Endothelial cell of umbilical vein (primary cell): ENCODE data around the gene DYNC2H1. TPM values are rescaled to one million over a fixed set of nuclear protein-coding genes. Genes with fewer than 3 reads are reported as not detected.
A peak's percentile ranks its signal among the peaks of the same experiment; 100 is the strongest.

Source experiments
- Bru-seq: library from RNA; stranded (reverse); fragments of 400-500 nt; gene quantifications from one replicate; lab custom pipeline; 2021; lab: Mats Ljungman, UMichigan
- BruChase-seq, 2 experiments: library from RNA; stranded (reverse); fragments of 400-500 nt; gene quantifications; one replicate each; lab custom pipeline; 2021; lab: Mats Ljungman, UMichigan
- BruUV-seq: library from RNA; stranded (reverse); fragments of 400-500 nt; replicated peaks from 2 replicates; lab custom pipeline; 2021; lab: Mats Ljungman, UMichigan
- CTCF ChIA-PET: fragments of 300-600, 350-600 bp; sonication (Branson Sonifier 250); formaldehyde crosslinking; loops from one replicate; lab custom pipeline; 2021; ENCODE audit warnings: antibody characterized with exemption, inconsistent platforms; lab: Charles Lee
- POLR2A ChIA-PET: fragments of 300-600, 350-600 bp; sonication (Branson Sonifier 250); formaldehyde crosslinking; loops from one replicate; lab custom pipeline; 2021; ENCODE audit warnings: antibody characterized with exemption, inconsistent platforms; lab: Charles Lee
- DNase-seq: peaks from one replicate; pipeline ENCODE4 v3.0.0-alpha.2; 2011; ENCODE audit warnings: low read depth, low spot score
- FAIRE-seq: peaks from 2 replicates; lab custom pipeline; 2011; peaks lifted over from hg19 to GRCh38; lab: Jason Lieb, UNC
- H2AFZ ChIP-seq: 2 replicates; pipeline ENCODE4 v1.6.0; 2012; ENCODE audit warnings: low read depth, low read length, control low read depth, inconsistent platforms
- H3K27ac ChIP-seq: 2 replicates; pipeline ENCODE4 v1.5.1; 2011; ENCODE audit warnings: low read depth, mild to moderate bottlenecking, control low read depth, low read length, moderate library complexity; ENCODE audit not compliant: insufficient read depth
- H3K27me3 ChIP-seq, 2 experiments: 2 replicates each; pipeline versions ENCODE4 v1.6.0 to v1.6.1; 2011; ENCODE audit warnings: low read length in 2 of 2, mixed read lengths in 1 of 2; ENCODE audit not compliant: control insufficient read depth in 2 of 2, insufficient read depth in 2 of 2
- H3K36me3 ChIP-seq, 2 experiments: 2 replicates in 1 of 2; 3 replicates in 1 of 2; pipeline ENCODE4 v1.5.1; 2011; ENCODE audit warnings: low read length in 2 of 2, mild to moderate bottlenecking in 1 of 2, moderate library complexity in 1 of 2; ENCODE audit not compliant: control insufficient read depth in 2 of 2, insufficient read depth in 2 of 2; ENCODE audit errors: extremely low read depth in 1 of 2
- H3K4me1 ChIP-seq: 3 replicates; pipeline ENCODE4 v1.5.1; 2011; ENCODE audit warnings: mild to moderate bottlenecking, low read length; ENCODE audit not compliant: control insufficient read depth, insufficient read depth; ENCODE audit errors: extremely low read depth
- H3K4me2 ChIP-seq: 2 replicates; pipeline ENCODE4 v1.6.1; 2011; ENCODE audit warnings: low read length, control low read depth, mixed read lengths; ENCODE audit not compliant: insufficient read depth
- H3K4me3 ChIP-seq, 3 experiments: fragments of 200-600 bp in 1 of 3; sonication (generic), shearing (Covaris generic) in 1 of 3; replicated peaks in 1 of 3; 2 replicates each; pipeline ENCODE4 v1.5.1; 2011 to 2016; ENCODE audit warnings: control low read depth in 3 of 3, low read length in 3 of 3, mild to moderate bottlenecking in 2 of 3, inconsistent platforms in 1 of 3, low read depth in 1 of 3, moderate library complexity in 1 of 3; ENCODE audit not compliant: insufficient read depth in 1 of 3
- H3K79me2 ChIP-seq: 2 replicates; pipeline ENCODE4 v1.6.0; 2012; ENCODE audit warnings: low read length, inconsistent platforms; ENCODE audit not compliant: control insufficient read depth, insufficient read depth
- H3K9ac ChIP-seq: replicated peaks from 2 replicates; pipeline ENCODE3; 2011; ENCODE audit warnings: low read length, control low read depth; ENCODE audit not compliant: insufficient read depth; ENCODE audit errors: extremely low read depth
- H3K9me1 ChIP-seq: replicated peaks from 3 replicates; pipeline ENCODE4 v1.6.0; 2011; ENCODE audit warnings: mild to moderate bottlenecking, low read length; ENCODE audit not compliant: control insufficient read depth, insufficient read depth; ENCODE audit errors: extremely low read depth
- H3K9me3 ChIP-seq: replicated peaks from 2 replicates; pipeline ENCODE4 v1.5.1; 2012; ENCODE audit warnings: low read length, inconsistent platforms; ENCODE audit not compliant: control insufficient read depth, insufficient read depth
- H4K20me1 ChIP-seq: replicated peaks from 2 replicates; pipeline ENCODE3; 2011; ENCODE audit warnings: mild to moderate bottlenecking, low read length; ENCODE audit not compliant: control insufficient read depth, insufficient read depth; ENCODE audit errors: extremely low read depth
- CTCF ChIP-seq, 2 donors: IDR thresholded peaks; 1 replicate in 1 of 2; 2 replicates in 1 of 2; pipeline ENCODE4 v1.5.1; 2011; ENCODE audit warnings: low read length in 2 of 2, mild to moderate bottlenecking in 2 of 2, moderate library complexity in 2 of 2, control low read depth in 1 of 2, inconsistent platforms in 1 of 2, low read depth in 1 of 2; ENCODE audit not compliant: insufficient read depth in 1 of 2; ENCODE audit errors: extremely low read depth in 1 of 2
- EZH2 ChIP-seq: IDR thresholded peaks from 2 replicates; pipeline ENCODE4 v1.6.1; 2012; ENCODE audit warnings: borderline replicate concordance, low read depth, mild to moderate bottlenecking, moderate library complexity, low read length, inconsistent platforms; ENCODE audit not compliant: severe bottlenecking
- FOS ChIP-seq: IDR thresholded peaks from 2 replicates; pipeline ENCODE4 v1.6.1; 2011; ENCODE audit warnings: mild to moderate bottlenecking, low read length, moderate library complexity, borderline replicate concordance; ENCODE audit not compliant: insufficient read depth
- GATA2 ChIP-seq: IDR thresholded peaks from 2 replicates; pipeline ENCODE4 v1.7.0; 2011; ENCODE audit warnings: low read depth, mild to moderate bottlenecking, moderate library complexity, mixed read lengths, low read length; ENCODE audit not compliant: insufficient read length, insufficient read depth
- JUN ChIP-seq: IDR thresholded peaks from 2 replicates; pipeline ENCODE4 v1.6.1; 2011; ENCODE audit warnings: borderline replicate concordance, low read depth; ENCODE audit not compliant: insufficient read length, insufficient read depth
- MYC ChIP-seq: IDR thresholded peaks from one replicate; pipeline ENCODE4 v1.6.1; 2011; ENCODE audit warnings: mild to moderate bottlenecking, low read depth, low read length
- POLR2A ChIP-seq: IDR thresholded peaks from 2 replicates; pipeline ENCODE4 v1.6.1; 2012; ENCODE audit warnings: low read depth, mild to moderate bottlenecking, control low read depth, low read length
- POLR2AphosphoS5 ChIP-seq: IDR thresholded peaks from 2 replicates; pipeline ENCODE4 v1.6.1; 2012; ENCODE audit warnings: low read depth, mild to moderate bottlenecking, control low read depth, low read length, moderate library complexity; ENCODE audit not compliant: insufficient read depth
- dilution Hi-C: fragments of 300-500 bp; cut with MboI; formaldehyde crosslinking; loops from one replicate; pipeline ENCODE4 v1.15.0; 2019; ENCODE audit warnings: low sequenced_read_pairs; ENCODE audit not compliant: extremely low pct_ligation_motif_present
- intact Hi-C: fragments of 100-400 bp; cut with micrococcal nuclease; formaldehyde crosslinking; loops from one replicate; pipeline ENCODE4 v1.10.0; 2022
- long read RNA-seq: library from polyadenylated mRNA; stranded (forward); transcript quantifications from one replicate; pipeline ENCODE4 v2.0.0, GENCODE V29; 2021
- polyA minus RNA-seq, 3 experiments: library from RNA; depleted of rRNA, polyadenylated mRNA; stranded (reverse); fragments of >200 nt; gene quantifications; 1 replicate in 1 of 3; 2 replicates in 2 of 3; pipeline ENCODE4 v1.2.3, GENCODE V29; 2011
- polyA plus RNA-seq, 4 experiments: library from polyadenylated mRNA; depleted of rRNA in 3 of 4; stranded (reverse) in 3 of 4; unstranded in 1 of 4; fragments of >200 nt; gene quantifications; 2 replicates each; pipeline versions ENCODE4 v1.2.1 to v1.2.3, GENCODE V29; 2011 to 2012; ENCODE audit warnings: missing spikeins in 1 of 4
- total RNA-seq: library from RNA; stranded (reverse); gene quantifications from 2 replicates; pipeline ENCODE4 v1.2.3, GENCODE V29; 2021
- TF ChIP-seq, protein P1 (sequence below): IDR thresholded peaks from 2 replicates; pipeline ENCODE4 v1.6.1; 2011; ENCODE audit not compliant: insufficient read depth, insufficient read length

DYNC2H1 gene
- total RNA-seq, result 4.2 and 5.7 TPM in 2 replicates
- 1.5 and 1.9 TPM in 2 replicates for polyA plus RNA-seq
- 1.3 and 2.3 TPM in 2 replicates for polyA plus RNA-seq (2011; cell fraction: cytosol; rRNA removed)
- polyA plus RNA-seq (2011; cell fraction: nucleus; rRNA removed), result 5.6 and 6.8 TPM in 2 replicates
- polyA plus RNA-seq (2012), result 2.2 and 2.5 TPM in 2 replicates
- polyA minus RNA-seq, result 4.2 and 5.3 TPM in 2 replicates
- polyA minus RNA-seq (2011; cell fraction: cytosol; rRNA and poly(A)+ RNA removed), result 4.8 TPM
- 13.1 and 15.8 TPM in 2 replicates for polyA minus RNA-seq (2011; cell fraction: nucleus; rRNA and poly(A)+ RNA removed)
- Bru-seq, nascent RNA, result percentile 49 among the genes with signal in this experiment
- BruChase-seq, experiment 1, labeled RNA remaining after a 6-hour chase, result percentile 35 among the genes with signal in this experiment
- percentile 43 among the genes with signal in this experiment for BruChase-seq, experiment 2, labeled RNA remaining after a 2-hour chase
- long read RNA-seq, partial matches to known transcripts, result 0 of 1 reads
- long read RNA-seq, other reads (novel, unspliced or antisense), result 1 of 1 reads

DNA sequence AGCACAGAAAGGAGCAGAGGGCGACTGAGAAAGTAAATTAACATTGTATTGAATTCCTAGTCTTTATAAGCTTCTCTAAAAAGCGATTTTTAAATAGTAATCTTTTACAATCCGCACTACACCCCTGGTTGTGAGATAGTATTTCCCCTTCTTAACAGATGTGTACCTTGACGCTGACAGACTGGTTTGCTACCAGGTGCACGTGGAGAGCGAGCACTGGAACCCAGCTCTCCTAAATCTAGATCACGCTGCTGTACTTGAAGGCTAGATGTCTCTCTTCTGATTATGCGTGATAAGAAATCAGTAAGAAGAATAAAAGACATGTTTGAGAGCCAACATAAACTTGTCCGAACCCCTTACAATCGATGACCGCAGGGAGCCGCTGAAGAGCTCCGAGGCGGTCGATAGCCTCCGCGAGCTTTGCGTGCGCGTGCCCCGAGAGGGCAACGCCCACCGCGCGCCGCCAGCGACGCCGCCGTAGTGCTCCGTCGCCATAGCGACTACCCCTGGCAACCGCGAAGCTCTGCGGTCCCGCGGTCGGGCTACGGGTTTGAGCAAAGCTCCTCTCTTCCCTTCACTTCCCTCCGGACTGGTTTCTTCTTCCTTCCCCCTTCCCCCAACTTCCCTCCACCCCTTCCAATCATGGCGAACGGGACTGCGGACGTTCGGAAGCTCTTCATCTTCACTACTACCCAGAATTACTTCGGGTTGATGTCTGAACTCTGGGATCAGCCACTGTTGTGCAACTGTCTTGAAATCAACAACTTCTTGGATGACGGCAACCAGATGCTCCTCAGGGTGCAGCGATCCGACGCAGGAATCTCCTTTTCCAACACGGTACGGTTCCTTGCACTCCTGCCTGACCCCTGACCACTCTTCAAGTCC lies at the start of gene DYNC2H1:
Gene DYNC2H1, plus strand, starts transcription at position 494 of the 885 bp plus-strand sequence. Its CDS starts 149 bp downstream, at position 643.
- H3K27me3 ChIP-seq, result peaks cover 7 to 15% of the 10 kb centered on the region in 2 experiments
- H3K27ac ChIP-seq, result no peak within 1 kb of the TSS
- no peaks in the 10 kb centered on the region for H3K36me3 ChIP-seq
- peaks cover 6% of the 10 kb centered on the region for H3K4me1 ChIP-seq
- dilution Hi-C loops (no loop called here), intact Hi-C loops (loop anchor here (1.0 to 10.0 kb wide), 4 partner anchors 17 to 1046 kb away; partner anchors contain the start of gene DCUN1D5)
- peak within 1 kb of the TSS; percentile 21 to 73 (median 71) for H3K4me3 ChIP-seq
- CTCF ChIA-PET, result interaction anchor here (0.6 to 1.5 kb wide), 22 partner anchors 9 to 573 kb away, joined by 3 to 13 read pairs (median 4); partner anchors contain the start of gene DCUN1D5
- DNase-seq (peak; percentile 92), FAIRE-seq (peak; percentile 80)
- H3K9me3 ChIP-seq, result no peaks in the 10 kb centered on the region
- H3K79me2 ChIP-seq, result no peaks in the 10 kb centered on the region
- H4K20me1 ChIP-seq, result no peaks in the 10 kb centered on the region
- POLR2A ChIA-PET, result interaction anchor here (1.3 kb wide), 1 partner anchor 17 kb away, joined by 9 read pairs; the partner anchor contains the start of gene DCUN1D5
- peak within 1 kb of the TSS; percentile 80 for H3K4me2 ChIP-seq
- peak within 1 kb of the TSS; percentile 97 for H2AFZ ChIP-seq
- BruUV-seq, result TSS peak; percentile 67
- H3K9me1 ChIP-seq, result no peaks in the 10 kb centered on the region
- peak within 1 kb of the TSS; percentile 46 for H3K9ac ChIP-seq
- TF ChIP-seq, protein P1, sequence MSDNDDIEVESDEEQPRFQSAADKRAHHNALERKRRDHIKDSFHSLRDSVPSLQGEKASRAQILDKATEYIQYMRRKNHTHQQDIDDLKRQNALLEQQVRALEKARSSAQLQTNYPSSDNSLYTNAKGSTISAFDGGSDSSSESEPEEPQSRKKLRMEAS, result peak; percentile 57
- TF ChIP-seq JUN (no peak), POLR2AphosphoS5 (peak; percentile 67), FOS (no peak), MYC (no peak), EZH2 (no peak), GATA2 (peak; percentile 17), POLR2A (peak; percentile 41), CTCF (IDR thresholded peaks at IDR 0.05; ENCODE audit: extremely low read depth in 1 of 2, insufficient read depth in 1 of 2, low read depth in 1 of 2, low read length in 2 of 2) (peak; percentile 39 to 66)
